ENCODE results near the gene ANAPC15.
A peak's percentile ranks its signal among the peaks of the same experiment; 100 is the strongest.

ANAPC15 gene

DNA sequence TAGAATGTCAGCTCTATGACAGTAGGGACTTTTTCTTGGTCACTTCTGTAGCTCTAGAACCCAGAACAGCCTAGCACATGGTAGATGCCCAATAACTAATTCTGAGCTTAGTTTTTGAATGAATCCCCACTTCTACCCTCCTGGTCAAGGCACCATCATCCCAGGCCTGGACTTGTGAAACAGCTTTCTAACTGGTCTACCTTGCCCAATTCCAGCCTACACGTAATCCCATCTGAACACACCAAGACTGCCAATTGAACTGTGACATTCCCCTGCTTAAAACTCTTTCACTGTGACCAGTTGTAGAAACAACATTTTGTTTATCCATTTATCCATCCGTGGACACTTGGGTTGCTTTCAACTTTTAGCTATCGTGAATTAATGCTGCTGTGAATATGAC lies 16.9 kb upstream of the ANAPC15 start:
- no peak for TF ChIP-seq CTCF (IDR thresholded peaks at IDR 0.05)

GRCh38 chr11:72127923-72128322 lies 15.4 kb upstream of the ANAPC15 start:
- Mint-ChIP-seq H3K36me3 (ENCODE audit: low read depth) (peaks cover 5% of the 10 kb centered on the region), H3K4me1 (no peaks in the 10 kb centered on the region), H3K4me3 (no peak overlapping the region), H3K27ac (no peak overlapping the region), H3K9me3 (peaks cover 54% of the 10 kb centered on the region), H3K27me3 (ENCODE audit: low read depth, poor library complexity) (peaks cover 42% of the 10 kb centered on the region)
- TF ChIP-seq CTCF (IDR thresholded peaks at IDR 0.05) = no peak
- no peak for DNase-seq

More for the DNA sequence above, 16.9 kb upstream of the ANAPC15 start:
- no peak overlapping the region for H3K4me3 Mint-ChIP-seq
- peaks cover 52% of the 10 kb centered on the region for H3K9me3 Mint-ChIP-seq
- H3K36me3 Mint-ChIP-seq (ENCODE audit: low read depth) = peaks cover 5% of the 10 kb centered on the region
- DNase-seq = no peak
- peaks cover 54% of the 10 kb centered on the region for H3K27me3 Mint-ChIP-seq (ENCODE audit: low read depth, poor library complexity)
- H3K4me1 Mint-ChIP-seq = no peaks in the 10 kb centered on the region
- no peak overlapping the region for H3K27ac Mint-ChIP-seq

- H3K36me3 Mint-ChIP-seq (ENCODE audit: low read depth) = peaks cover 5% of the 10 kb centered on the region
- peaks cover 54% of the 10 kb centered on the region for H3K9me3 Mint-ChIP-seq
- H3K4me3 Mint-ChIP-seq = no peak overlapping the region
- no peak overlapping the region for H3K27ac Mint-ChIP-seq
- H3K27me3 Mint-ChIP-seq (ENCODE audit: low read depth, poor library complexity) = peaks cover 31% of the 10 kb centered on the region
- TF ChIP-seq CTCF (IDR thresholded peaks at IDR 0.05) = no peak
- no peak for DNase-seq
- no peaks in the 10 kb centered on the region for H3K4me1 Mint-ChIP-seq
Measured at GRCh38 chr11:72125956-72126355, 13.5 kb upstream of the ANAPC15 start.

- Mint-ChIP-seq H3K4me1 (peaks cover 3% of the 10 kb centered on the region), H3K27ac (no peak overlapping the region), H3K27me3 (ENCODE audit: low read depth, poor library complexity) (peaks cover 30% of the 10 kb centered on the region), H3K36me3 (ENCODE audit: low read depth) (peaks cover 1% of the 10 kb centered on the region), H3K9me3 (peaks cover 43% of the 10 kb centered on the region), H3K4me3 (no peak overlapping the region)
- DNase-seq = no peak
- no peak for TF ChIP-seq CTCF (IDR thresholded peaks at IDR 0.05)
Measured at GRCh38 chr11:72124046-72124445, 11.6 kb upstream of the ANAPC15 start.

DNA sequence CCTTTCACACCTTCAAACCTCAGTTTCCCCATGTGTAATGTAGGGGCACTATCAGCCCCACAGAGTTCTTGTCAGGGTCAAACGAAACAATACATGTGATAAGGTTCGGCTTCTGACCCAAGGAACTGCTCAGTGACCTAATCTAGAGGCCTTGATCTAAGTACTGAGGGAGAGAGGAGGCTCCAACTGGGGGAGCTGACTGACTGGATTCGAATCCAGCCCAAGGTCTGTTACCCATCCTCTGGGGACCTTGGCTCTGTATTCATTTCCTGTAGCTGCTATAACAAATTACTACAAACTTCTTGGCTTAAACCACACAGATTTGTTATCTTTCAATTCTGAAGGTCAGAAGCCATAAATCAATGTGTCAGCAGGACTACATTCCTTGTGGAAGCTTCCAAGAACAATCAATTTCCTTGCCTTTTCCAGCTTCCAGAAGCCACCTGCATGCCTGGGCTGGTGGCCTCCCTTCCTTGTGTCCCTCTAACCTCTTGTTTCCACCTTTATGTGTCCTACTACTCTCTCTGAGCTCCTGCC lies 10.7 kb upstream of the ANAPC15 start:
- peaks cover 34% of the 10 kb centered on the region for H3K9me3 Mint-ChIP-seq

More for the DNA sequence above, 10.7 kb upstream of the ANAPC15 start:
- H3K36me3 Mint-ChIP-seq (ENCODE audit: low read depth) = no peaks in the 10 kb centered on the region
- no peak for TF ChIP-seq CTCF (IDR thresholded peaks at IDR 0.05)
- no peak for DNase-seq
- peaks cover 32% of the 10 kb centered on the region for H3K27me3 Mint-ChIP-seq (ENCODE audit: low read depth, poor library complexity)
- peaks cover 12% of the 10 kb centered on the region for H3K4me1 Mint-ChIP-seq
- no peak overlapping the region for H3K4me3 Mint-ChIP-seq
- H3K27ac Mint-ChIP-seq = peak overlapping the region; percentile 29

Measured in nephron progenitor cell (in vitro differentiated cells).